Fibroblast of the aortic adventitia (primary cell): ENCODE results near the gene SPTA1. TPM values are rescaled to one million over a fixed set of nuclear protein-coding genes. Genes with fewer than 3 reads are reported as not detected.

ENCODE experiments used
- DNase-seq: peaks from one replicate; pipeline ENCODE4 v3.0.0-alpha.2; 2010; ENCODE audit warnings: low read depth
- H3K4me3 ChIP-seq: 2 replicates; pipeline ENCODE4 v1.5.1; 2011; ENCODE audit warnings: low read depth, mild to moderate bottlenecking, control low read depth, low read length, moderate library complexity
- total RNA-seq: library from RNA; depleted of rRNA; stranded (reverse); fragments of >200 nt; gene quantifications from 2 replicates; pipeline ENCODE4 v1.2.3, GENCODE V29; 2012; ENCODE audit warnings: low replicate concordance
- TF ChIP-seq, protein P1 (sequence below): IDR thresholded peaks from 2 replicates; pipeline ENCODE4 v1.5.1; 2011; ENCODE audit warnings: mild to moderate bottlenecking, low read length, control low read depth, inconsistent platforms; ENCODE audit not compliant: insufficient read depth

The SPTA1 gene
- total RNA-seq, 1 donor, result not detected

GRCh38 chr1:158644449-158644848 is 42.1 kb downstream of the SPTA1 start:
- DNase-seq, result no peak
- TF ChIP-seq, protein P1, sequence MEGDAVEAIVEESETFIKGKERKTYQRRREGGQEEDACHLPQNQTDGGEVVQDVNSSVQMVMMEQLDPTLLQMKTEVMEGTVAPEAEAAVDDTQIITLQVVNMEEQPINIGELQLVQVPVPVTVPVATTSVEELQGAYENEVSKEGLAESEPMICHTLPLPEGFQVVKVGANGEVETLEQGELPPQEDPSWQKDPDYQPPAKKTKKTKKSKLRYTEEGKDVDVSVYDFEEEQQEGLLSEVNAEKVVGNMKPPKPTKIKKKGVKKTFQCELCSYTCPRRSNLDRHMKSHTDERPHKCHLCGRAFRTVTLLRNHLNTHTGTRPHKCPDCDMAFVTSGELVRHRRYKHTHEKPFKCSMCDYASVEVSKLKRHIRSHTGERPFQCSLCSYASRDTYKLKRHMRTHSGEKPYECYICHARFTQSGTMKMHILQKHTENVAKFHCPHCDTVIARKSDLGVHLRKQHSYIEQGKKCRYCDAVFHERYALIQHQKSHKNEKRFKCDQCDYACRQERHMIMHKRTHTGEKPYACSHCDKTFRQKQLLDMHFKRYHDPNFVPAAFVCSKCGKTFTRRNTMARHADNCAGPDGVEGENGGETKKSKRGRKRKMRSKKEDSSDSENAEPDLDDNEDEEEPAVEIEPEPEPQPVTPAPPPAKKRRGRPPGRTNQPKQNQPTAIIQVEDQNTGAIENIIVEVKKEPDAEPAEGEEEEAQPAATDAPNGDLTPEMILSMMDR, result no peak
- H3K4me3 ChIP-seq, result no peak overlapping the region

- H3K4me3 ChIP-seq, result no peak overlapping the region
- TF ChIP-seq, protein P1, result no peak
- DNase-seq, result no peak
Measured at GRCh38 chr1:158638904-158639303, 47.6 kb downstream of the SPTA1 start.

DNA sequence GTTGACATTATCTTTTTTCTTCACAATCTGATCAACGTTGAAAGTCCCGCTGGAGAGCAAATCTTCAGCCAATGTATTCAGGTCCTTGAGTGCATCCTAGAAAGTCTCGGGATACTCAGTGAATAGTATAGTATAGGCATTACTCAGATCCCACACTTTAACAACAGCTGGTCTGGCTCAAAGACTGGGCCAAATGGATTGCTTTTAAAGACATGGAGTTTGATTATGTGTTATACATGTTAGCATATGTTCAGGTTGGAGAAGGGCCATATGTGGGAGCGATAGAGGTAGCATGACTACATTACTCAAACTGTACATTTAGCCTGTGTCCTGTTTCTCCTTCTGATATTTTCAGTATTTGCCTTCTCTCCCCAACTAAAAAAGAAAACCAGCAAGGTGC is 48.4 kb downstream of the SPTA1 start:
- no peak overlapping the region for H3K4me3 ChIP-seq
- DNase-seq, result no peak
- TF ChIP-seq, protein P1, result no peak

- DNase-seq, result no peak
- TF ChIP-seq, protein P1, result no peak
- H3K4me3 ChIP-seq, result no peak overlapping the region
Measured at GRCh38 chr1:158613764-158614163, 72.8 kb downstream of the SPTA1 start.

DNA sequence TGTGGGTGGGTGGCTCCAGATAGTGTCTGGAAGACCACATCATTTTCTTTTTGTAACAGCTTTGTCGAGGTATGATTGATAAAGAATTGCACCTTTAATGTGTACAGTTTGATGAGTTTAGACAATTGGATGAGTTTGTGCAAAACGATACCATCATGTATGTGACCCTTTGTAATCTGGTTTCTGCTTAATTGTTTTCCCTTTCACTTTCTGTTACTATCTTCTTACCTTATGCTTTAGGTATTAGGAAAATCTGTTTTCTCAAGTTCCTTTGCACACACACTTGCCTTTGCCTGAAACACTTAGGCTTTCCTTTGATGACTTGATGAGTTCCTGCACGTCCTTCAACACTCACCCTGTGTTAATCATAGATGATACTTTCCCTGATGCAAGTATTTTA is 74.6 kb downstream of the SPTA1 start:
- no peak for DNase-seq
- H3K4me3 ChIP-seq, result no peak overlapping the region
- TF ChIP-seq, protein P1, result no peak

- TF ChIP-seq, protein P1, result no peak
- H3K4me3 ChIP-seq, result no peak overlapping the region
- DNase-seq, result no peak
Measured at GRCh38 chr1:158607296-158607695, 79.2 kb downstream of the SPTA1 start.

DNA sequence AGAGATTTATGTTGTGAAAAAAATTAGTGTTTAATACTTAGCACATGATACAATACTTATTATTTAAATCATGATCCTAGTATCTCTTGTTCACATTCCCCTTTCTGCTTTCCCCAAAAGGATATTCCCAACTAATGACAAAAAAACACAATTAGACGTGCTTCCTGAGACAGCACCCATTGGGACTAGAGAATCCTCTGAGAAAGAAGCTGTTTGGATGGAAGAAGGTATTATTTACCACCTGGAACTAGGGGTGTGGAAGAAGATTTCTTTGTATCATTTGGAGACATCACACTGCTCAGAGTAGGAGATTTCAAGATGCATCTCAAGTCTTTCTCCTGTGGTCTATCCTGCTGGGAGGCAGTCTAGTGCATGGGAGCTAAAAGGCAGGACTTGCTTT is 81.5 kb downstream of the SPTA1 start, which contains the start of gene OR10Z1:
TSS of gene OR10Z1 (plus strand) at position 301 of the 400 bp plus-strand sequence. CDS start 1,171 bp downstream, outside the sequence.
- DNase-seq, result no peak
- TF ChIP-seq, protein P1, result no peak

More for the DNA sequence above, 81.5 kb downstream of the SPTA1 start, which contains the start of gene OR10Z1:
- H3K4me3 ChIP-seq, result no peak within 1 kb of the TSS
